ENCODE data around the gene FSD1L.

Gene FSD1L

GRCh38 chr9:105447814-105448812, at the start of gene FSD1L:
Gene FSD1L, plus strand, starts transcription at chr9:105448034. Its CDS starts 187 bp downstream, at chr9:105448221.
- peak within 1 kb of the TSS; percentile 67 for H3K4me3 ChIP-seq (ENCODE audit: low read depth, low read length)
- TF ChIP-seq CTCF (IDR thresholded peaks at IDR 0.05; ENCODE audit: low read depth, low read length, missing control alignments): peak; percentile 53
- DNase-seq (ENCODE audit: low read depth): peak; percentile 77

- no peak for DNase-seq (ENCODE audit: low read depth)
- H3K4me3 ChIP-seq (ENCODE audit: low read depth, low read length): no peak overlapping the region
- TF ChIP-seq CTCF (IDR thresholded peaks at IDR 0.05; ENCODE audit: low read depth, low read length, missing control alignments): no peak
Measured at GRCh38 chr9:105399117-105399516, 48.7 kb upstream of the FSD1L start.

GRCh38 chr9:105401651-105402050, 46.2 kb upstream of the FSD1L start:
- H3K4me3 ChIP-seq (ENCODE audit: low read depth, low read length): no peak overlapping the region
- no peak for DNase-seq (ENCODE audit: low read depth)
- TF ChIP-seq CTCF (IDR thresholded peaks at IDR 0.05; ENCODE audit: low read depth, low read length, missing control alignments): no peak

- DNase-seq (ENCODE audit: low read depth): no peak
- H3K4me3 ChIP-seq (ENCODE audit: low read depth, low read length): no peak overlapping the region
- TF ChIP-seq CTCF (IDR thresholded peaks at IDR 0.05; ENCODE audit: low read depth, low read length, missing control alignments): no peak
Measured at GRCh38 chr9:105403552-105404248, 44.1 kb upstream of the FSD1L start.

- peak; percentile 60 for DNase-seq (ENCODE audit: low read depth)
- no peak for TF ChIP-seq CTCF (IDR thresholded peaks at IDR 0.05; ENCODE audit: low read depth, low read length, missing control alignments)
- no peak overlapping the region for H3K4me3 ChIP-seq (ENCODE audit: low read depth, low read length)
Measured at GRCh38 chr9:105405514-105406131, 42.2 kb upstream of the FSD1L start.

- no peak for DNase-seq (ENCODE audit: low read depth)
- no peak for TF ChIP-seq CTCF (IDR thresholded peaks at IDR 0.05; ENCODE audit: low read depth, low read length, missing control alignments)
- no peak overlapping the region for H3K4me3 ChIP-seq (ENCODE audit: low read depth, low read length)
Measured at GRCh38 chr9:105406369-105406768, 41.5 kb upstream of the FSD1L start.

All from GM12864 (cell line).